ENCODE results near the gene WASHC3. TPM values are rescaled to one million over a fixed set of nuclear protein-coding genes. Genes with fewer than 3 reads are reported as not detected.

Gene WASHC3
- polyA plus RNA-seq, 3 donors = 26.0 to 75.8 (median 66.2) TPM

- Histone ChIP-seq H3K27ac (ENCODE audit: low read depth in 1 of 2, low read length in 2 of 2) (no peak overlapping the region), H3K4me1 (ENCODE audit: control insufficient read depth in 1 of 2, insufficient read depth in 2 of 2, low read length in 2 of 2) (peaks cover 3 to 4% of the 10 kb centered on the region in 2 donors), H3K9me3 (replicated peaks in 1 of 2; ENCODE audit: control insufficient read depth in 1 of 2, insufficient read depth in 1 of 2, low read length in 2 of 2) (no peaks in the 10 kb centered on the region), H3K79me2 (ENCODE audit: insufficient read depth, low read length) (no peaks in the 10 kb centered on the region), H3K36me3 (replicated peaks in 1 of 2; ENCODE audit: control insufficient read depth in 1 of 2, insufficient read depth in 2 of 2, low read length in 2 of 2) (peaks cover 31 to 52% of the 10 kb centered on the region in 2 donors), H3K4me2 (replicated peaks; ENCODE audit: extremely low read depth, low read length, poor library complexity, severe bottlenecking) (no peak overlapping the region), H4K20me1 (ENCODE audit: insufficient read depth, low read length) (no peaks in the 10 kb centered on the region), H3K9ac (ENCODE audit: insufficient read depth, low read length, poor library complexity, severe bottlenecking) (no peak overlapping the region), H2AFZ (ENCODE audit: insufficient read depth, low read depth, low read length, poor library complexity, severe bottlenecking) (no peak overlapping the region), H3K27me3 (ENCODE audit: control insufficient read depth in 2 of 2, insufficient read depth in 2 of 2, low read length in 2 of 2) (no peaks in the 10 kb centered on the region), H3K4me3 (replicated peaks in 1 of 3; ENCODE audit: low read depth in 2 of 3, low read length in 3 of 3) (no peak overlapping the region)
- no peaks in the 10 kb centered on the region for H3K27me3 Mint-ChIP-seq (ENCODE audit: low read depth in 3 of 3)
- intact Hi-C loops (cut with micrococcal nuclease) = no loop called here
- no peak for DNase-seq
- WGBS (ENCODE audit: insufficient coverage) = no CpG with 5 or more reads among the region's 1 CpG
- H3K4me3 Mint-ChIP-seq = no peak overlapping the region
- TF ChIP-seq CTCF (IDR thresholded peaks at IDR 0.05) = no peak
- H3K9me3 Mint-ChIP-seq = no peaks in the 10 kb centered on the region
- no peak overlapping the region for H3K27ac Mint-ChIP-seq
- peaks cover 6% of the 10 kb centered on the region for H3K4me1 Mint-ChIP-seq
- H3K36me3 Mint-ChIP-seq = peaks cover 26 to 31% of the 10 kb centered on the region in 2 donors
Measured at GRCh38 chr12:102026728-102027127, 35.1 kb downstream of the WASHC3 start.

- H4K20me1 ChIP-seq (ENCODE audit: insufficient read depth, low read length) = no peaks in the 10 kb centered on the region
- DNase-seq = no peak
- no peak overlapping the region for H3K27ac ChIP-seq (ENCODE audit: low read depth in 1 of 2, low read length in 2 of 2)
- H3K79me2 ChIP-seq (ENCODE audit: insufficient read depth, low read length) = no peaks in the 10 kb centered on the region
- no peak overlapping the region for H3K4me2 ChIP-seq (replicated peaks; ENCODE audit: extremely low read depth, low read length, poor library complexity, severe bottlenecking)
- Mint-ChIP-seq H3K36me3 (peaks cover 31 to 35% of the 10 kb centered on the region in 2 donors), H3K4me1 (peaks cover 15% of the 10 kb centered on the region), H3K9me3 (no peaks in the 10 kb centered on the region), H3K4me3 (no peak overlapping the region), H3K27me3 (ENCODE audit: low read depth in 3 of 3) (no peaks in the 10 kb centered on the region), H3K27ac (no peak overlapping the region)
- no peaks in the 10 kb centered on the region for H3K9me3 ChIP-seq (replicated peaks in 1 of 2; ENCODE audit: control insufficient read depth in 1 of 2, insufficient read depth in 1 of 2, low read length in 2 of 2)
- H3K4me3 ChIP-seq (replicated peaks in 1 of 3; ENCODE audit: low read depth in 2 of 3, low read length in 3 of 3) = no peak overlapping the region
- no CpG with 5 or more reads among the region's 2 CpGs for WGBS (ENCODE audit: insufficient coverage)
- no peaks in the 10 kb centered on the region for H3K27me3 ChIP-seq (ENCODE audit: control insufficient read depth in 2 of 2, insufficient read depth in 2 of 2, low read length in 2 of 2)
- no peak overlapping the region for H3K9ac ChIP-seq (ENCODE audit: insufficient read depth, low read length, poor library complexity, severe bottlenecking)
- no peak overlapping the region for H2AFZ ChIP-seq (ENCODE audit: insufficient read depth, low read depth, low read length, poor library complexity, severe bottlenecking)
- intact Hi-C loops (cut with micrococcal nuclease) = no loop called here
- peaks cover 10 to 11% of the 10 kb centered on the region in 2 donors for H3K4me1 ChIP-seq (ENCODE audit: control insufficient read depth in 1 of 2, insufficient read depth in 2 of 2, low read length in 2 of 2)
- peaks cover 29 to 48% of the 10 kb centered on the region in 2 donors for H3K36me3 ChIP-seq (replicated peaks in 1 of 2; ENCODE audit: control insufficient read depth in 1 of 2, insufficient read depth in 2 of 2, low read length in 2 of 2)
- no peak for TF ChIP-seq CTCF (IDR thresholded peaks at IDR 0.05)
Measured at GRCh38 chr12:102024765-102025164, 37.0 kb downstream of the WASHC3 start.
